BLaER1 treated with 17β-estradiol and CSF1 and Interleukin-3, amounts not matched to agents 10 nM and 100 nM (cell line): ENCODE measurements around the gene MVP.
"Not testable (repeated sequence)": the region's sequence is repeated elsewhere in the genome, so short reads cannot be mapped to it uniquely, and the experiment has no call there.

Experiments
- H3K27ac ChIP-seq, 11 experiments: shearing (Covaris generic); formaldehyde crosslinking; 2 replicates each; pipeline ENCODE4 v1.8.1; 2022
- H3K27me3 ChIP-seq, 11 experiments: shearing (Covaris generic); formaldehyde crosslinking; 2 replicates each; pipeline ENCODE4 v1.8.1; 2022
- H3K36me3 ChIP-seq, 11 experiments: shearing (Covaris generic); formaldehyde crosslinking; 2 replicates each; pipeline ENCODE4 v1.8.1; 2022
- H3K4me1 ChIP-seq, 10 experiments: shearing (Covaris generic); formaldehyde crosslinking; 2 replicates each; pipeline ENCODE4 v1.8.1; 2022
- H3K4me2 ChIP-seq, 11 experiments: shearing (Covaris generic); formaldehyde crosslinking; 2 replicates each; pipeline ENCODE4 v1.8.1; 2022
- H3K4me3 ChIP-seq, 10 experiments: shearing (Covaris generic); formaldehyde crosslinking; 2 replicates each; pipeline ENCODE4 v1.8.1; 2022
- H3K9ac ChIP-seq, 11 experiments: shearing (Covaris generic); formaldehyde crosslinking; 2 replicates each; pipeline ENCODE4 v1.8.1; 2022
- H3K9me3 ChIP-seq, 11 experiments: shearing (Covaris generic); formaldehyde crosslinking; replicated peaks in 1 of 11; 2 replicates each; pipeline ENCODE4 v1.8.1; 2022
- H4K20me1 ChIP-seq, 11 experiments: shearing (Covaris generic); formaldehyde crosslinking; 2 replicates each; pipeline ENCODE4 v1.8.1; 2022
- Cebpa-rat ChIP-seq, 11 experiments: shearing (Covaris generic); IDR thresholded peaks; 2 replicates each; pipeline ENCODE4 v1.8.1; 2022

The MVP gene

DNA sequence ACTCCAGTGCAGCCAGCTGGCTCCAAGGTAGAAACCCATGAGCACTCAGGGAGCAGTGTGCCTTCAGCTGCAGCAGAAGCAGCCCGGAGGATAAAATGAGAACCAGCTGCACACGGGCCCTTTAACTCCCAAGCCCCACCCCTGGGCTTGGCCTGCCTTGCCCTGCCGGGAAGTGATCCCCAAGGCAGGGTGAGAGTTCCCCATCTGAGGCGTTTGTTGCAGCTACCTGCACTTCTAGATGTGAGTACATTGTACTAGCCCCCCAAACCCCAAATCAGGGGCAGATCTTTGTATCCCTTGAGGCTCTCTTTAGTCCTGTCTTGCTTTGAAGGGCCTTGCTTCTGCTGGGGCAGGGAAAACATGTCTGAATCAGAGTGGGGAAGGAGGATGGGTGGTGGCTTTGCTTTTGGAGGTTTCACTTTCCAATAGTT is at the start of gene MVP:
TSS of gene MVP (plus strand) at position 192 of the 431 bp plus-strand sequence. CDS start 10,088 bp downstream, outside the sequence.
- peak within 1 kb of the TSS; percentile 45 to 81 (median 68) for H3K4me3 ChIP-seq
- no peaks in the 10 kb centered on the region for H3K9me3 ChIP-seq
- peaks cover 65 to 78% (median 72%) of the 10 kb centered on the region in 10 experiments for H3K4me1 ChIP-seq
- H3K27me3 ChIP-seq, result no peaks in the 10 kb centered on the region
- TF ChIP-seq Cebpa-rat (IDR thresholded peaks at IDR 0.05), result no peak
- peak within 1 kb of the TSS; percentile 6 to 76 (median 63); a peak in 21 of 22 replicates for H3K27ac ChIP-seq
- H4K20me1 ChIP-seq, result peaks cover 16 to 50% (median 40%) of the 10 kb centered on the region in 11 experiments; a peak in 19 of 22 replicates
- H3K4me2 ChIP-seq, result peak within 1 kb of the TSS; percentile 95 to 100 (median 100)
- H3K36me3 ChIP-seq, result peaks cover 18 to 46% (median 30%) of the 10 kb centered on the region in 11 experiments
- H3K9ac ChIP-seq, result peak within 1 kb of the TSS; percentile 63 to 98 (median 77)

DNA sequence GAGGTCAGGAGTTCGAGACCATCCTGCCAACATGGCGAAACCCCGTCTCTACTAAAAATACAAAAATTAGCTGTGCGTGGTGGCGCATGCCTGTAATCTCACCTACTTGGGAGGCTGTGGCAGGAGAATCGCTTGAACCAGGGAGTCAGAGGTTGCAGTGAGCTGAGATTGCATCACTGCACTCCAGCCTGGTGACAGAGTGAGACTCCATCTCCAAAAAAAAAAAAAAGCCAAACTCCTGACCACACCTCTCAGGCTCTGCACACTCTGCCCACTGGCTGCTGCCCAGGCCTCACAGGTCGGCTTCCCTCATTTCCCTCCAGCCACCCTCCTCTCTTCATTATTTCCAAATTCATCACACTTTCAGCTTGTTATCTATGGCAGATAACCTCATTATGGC is 47.9 kb upstream of the MVP start:
- H3K9ac ChIP-seq, H4K20me1 ChIP-seq, H3K4me3 ChIP-seq, H3K4me2 ChIP-seq, H3K9me3 ChIP-seq, H3K27ac ChIP-seq, H3K27me3 ChIP-seq, H3K36me3 ChIP-seq: not testable (repeated sequence)
- H3K4me1 ChIP-seq, result peaks cover 0 to 12% (median 4%) of the 10 kb centered on the region in 10 experiments; a peak in 6 of 20 replicates

DNA sequence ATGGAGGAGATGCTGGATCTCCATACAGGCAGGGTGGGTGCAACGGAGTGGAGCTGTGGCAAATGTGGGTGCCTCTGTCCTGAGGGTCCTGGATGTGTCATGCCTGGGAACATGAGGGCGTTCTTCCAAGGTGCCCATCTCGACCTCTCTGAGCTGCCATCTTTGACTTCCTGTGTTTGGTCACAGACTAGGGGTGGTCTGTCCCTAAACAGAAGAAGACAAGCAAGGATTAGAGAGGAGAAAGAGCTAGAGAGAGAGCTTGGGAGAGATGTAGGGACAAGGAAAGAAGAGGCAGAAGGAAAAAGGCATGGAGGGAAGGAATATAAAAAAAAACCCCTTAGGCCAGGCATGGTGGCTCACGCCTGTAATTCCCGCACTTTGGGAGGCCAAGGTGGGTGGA is 45.5 kb upstream of the MVP start:
- Histone ChIP-seq H3K27ac (no peak overlapping the region), H3K9ac (no peak overlapping the region), H3K4me1 (peaks cover 0 to 12% (median 4%) of the 10 kb centered on the region in 10 experiments; a peak in 6 of 20 replicates), H3K36me3 (no peaks in the 10 kb centered on the region), H3K27me3 (no peaks in the 10 kb centered on the region), H4K20me1 (no peaks in the 10 kb centered on the region), H3K4me2 (no peak overlapping the region), H3K4me3 (no peak overlapping the region), H3K9me3 (no peaks in the 10 kb centered on the region)
- TF ChIP-seq Cebpa-rat (IDR thresholded peaks at IDR 0.05), result no peak

DNA sequence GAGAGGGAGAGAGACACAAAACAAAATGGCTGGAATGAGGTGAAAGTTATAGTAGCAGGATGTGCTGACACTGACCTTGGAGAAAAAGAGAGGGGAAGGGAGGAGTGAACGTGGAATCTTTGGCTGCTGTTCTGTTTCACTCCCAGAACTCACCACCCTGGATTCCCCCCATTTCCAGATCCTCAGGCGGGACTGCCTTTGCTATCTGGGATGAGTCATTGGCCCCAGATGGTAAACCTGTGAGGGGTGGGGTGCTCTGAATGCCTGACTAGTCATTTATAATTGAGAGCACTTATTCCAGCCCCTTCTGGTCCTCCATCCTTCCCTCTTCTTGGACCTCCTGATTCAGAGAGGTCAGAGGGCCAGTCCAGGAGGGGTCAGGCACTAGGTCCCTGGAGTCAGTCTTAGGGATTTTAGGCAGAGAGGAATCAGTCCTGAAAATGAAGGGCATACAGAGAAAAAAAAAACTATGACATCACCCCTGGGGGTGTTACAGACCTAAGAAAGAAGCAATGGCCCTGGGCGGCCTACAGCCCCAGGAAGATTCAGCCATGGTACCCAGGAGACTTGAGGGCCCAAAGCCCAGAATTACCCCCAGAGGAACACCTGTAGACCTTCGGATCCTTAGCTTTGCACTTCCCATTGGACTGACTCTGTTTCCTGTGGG is 44.4 kb upstream of the MVP start:
- Histone ChIP-seq H3K4me1 (peaks cover 0 to 7% (median 4%) of the 10 kb centered on the region in 10 experiments; a peak in 9 of 20 replicates), H3K27ac (no peak overlapping the region), H3K9me3 (no peaks in the 10 kb centered on the region), H3K27me3 (no peaks in the 10 kb centered on the region), H3K36me3 (no peaks in the 10 kb centered on the region), H4K20me1 (no peaks in the 10 kb centered on the region), H3K4me3 (no peak overlapping the region), H3K9ac (no peak overlapping the region), H3K4me2 (peak overlapping the region in 2 of 11 experiments; percentile 1 to 4; a peak in 1 of 22 replicates)
- TF ChIP-seq Cebpa-rat (IDR thresholded peaks at IDR 0.05), result no peak

- Histone ChIP-seq H4K20me1 (no peaks in the 10 kb centered on the region), H3K9me3 (no peaks in the 10 kb centered on the region), H3K4me2 (no peak within 1 kb of the TSS), H3K4me1 (peaks cover 0 to 10% (median 5%) of the 10 kb centered on the region in 10 experiments; a peak in 9 of 20 replicates), H3K36me3 (no peaks in the 10 kb centered on the region), H3K4me3 (no peak within 1 kb of the TSS), H3K27ac (no peak within 1 kb of the TSS), H3K27me3 (no peaks in the 10 kb centered on the region), H3K9ac (no peak within 1 kb of the TSS)
- TF ChIP-seq Cebpa-rat (IDR thresholded peaks at IDR 0.05), result no peak
Observed at GRCh38 chr16:29777576-29778350, 42.5 kb upstream of the MVP start, which contains the start of gene ZG16. TSS of gene ZG16 (plus strand) at chr16:29778256. CDS start at chr16:29779267, 1,011 bp downstream.

DNA sequence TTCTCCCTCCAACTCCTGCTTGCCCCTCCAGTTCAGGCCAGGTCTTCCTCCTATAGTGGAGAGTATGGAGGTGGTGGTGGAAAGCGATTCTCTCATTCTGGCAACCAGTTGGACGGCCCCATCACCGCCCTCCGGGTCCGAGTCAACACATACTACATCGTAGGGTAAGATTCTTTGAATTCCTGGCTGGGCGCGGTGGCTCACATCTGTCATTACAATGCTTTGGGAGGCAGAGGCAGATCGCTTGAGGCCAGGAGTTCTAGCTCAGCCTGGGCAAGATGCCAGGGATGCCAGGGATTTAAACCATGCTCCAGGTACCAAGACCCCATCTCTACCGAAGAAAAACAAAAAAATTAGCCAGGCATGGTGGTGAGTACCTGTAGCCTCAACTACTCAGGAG is 40.8 kb upstream of the MVP start:
- Histone ChIP-seq H3K4me2 (no peak overlapping the region), H3K4me1 (peaks cover 0 to 10% (median 5%) of the 10 kb centered on the region in 10 experiments; a peak in 9 of 20 replicates), H3K9ac (no peak overlapping the region), H3K4me3 (no peak overlapping the region), H4K20me1 (no peaks in the 10 kb centered on the region), H3K27ac (no peak overlapping the region), H3K9me3 (no peaks in the 10 kb centered on the region), H3K36me3 (no peaks in the 10 kb centered on the region), H3K27me3 (no peaks in the 10 kb centered on the region)
- no peak for TF ChIP-seq Cebpa-rat (IDR thresholded peaks at IDR 0.05)

DNA sequence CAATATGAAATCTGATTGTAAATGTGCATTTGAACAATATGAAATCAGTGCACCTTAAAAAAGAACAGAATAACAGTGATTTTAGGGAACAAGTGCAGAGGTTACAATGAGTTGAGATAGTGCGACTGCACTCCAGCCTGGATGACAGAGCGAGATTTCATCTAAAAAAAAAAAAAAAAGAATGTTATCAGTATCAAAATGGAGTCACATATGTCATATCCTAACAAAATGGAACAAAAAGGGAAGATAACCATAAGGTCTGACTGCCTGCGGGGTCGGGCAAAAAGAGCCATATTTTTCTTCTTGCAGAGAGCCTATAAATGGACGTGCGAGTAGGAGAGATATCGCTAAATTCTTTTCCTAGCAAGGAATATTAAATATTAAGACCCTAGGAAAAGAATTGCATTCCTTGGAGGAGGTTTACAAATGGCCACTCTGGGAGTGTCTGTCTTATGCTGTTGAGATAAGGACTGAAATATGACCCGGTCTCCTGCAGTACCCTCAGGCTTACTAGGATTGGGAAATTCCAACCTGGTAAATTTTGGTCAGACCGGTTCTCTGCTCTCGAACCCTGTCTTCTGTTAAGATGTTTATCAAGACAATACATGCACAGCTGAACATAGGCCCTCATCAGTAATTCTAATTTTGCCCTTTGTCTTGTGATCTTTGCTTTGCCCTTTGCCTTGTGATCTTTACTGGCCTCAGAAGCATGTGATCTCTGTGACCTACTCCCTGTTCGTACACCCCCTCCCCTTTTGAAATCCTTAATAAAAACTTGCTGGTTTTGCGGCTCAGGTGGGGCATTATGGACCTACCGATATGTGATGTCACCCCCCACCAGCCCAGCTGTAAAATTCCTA is 36.9 kb upstream of the MVP start:
- not testable (repeated sequence) for H3K4me2 ChIP-seq, H3K27me3 ChIP-seq, H3K4me3 ChIP-seq

GRCh38 chr16:29784157-29784556 is 36.1 kb upstream of the MVP start:
- no peak overlapping the region for H3K4me2 ChIP-seq
- no peak overlapping the region for H3K27ac ChIP-seq

More for the DNA sequence above, 36.9 kb upstream of the MVP start:
- H4K20me1 ChIP-seq, H3K36me3 ChIP-seq, H3K9me3 ChIP-seq, H3K27ac ChIP-seq, H3K9ac ChIP-seq: not testable (repeated sequence)
- peaks cover 0 to 10% (median 0%) of the 10 kb centered on the region in 10 experiments; a peak in 5 of 20 replicates for H3K4me1 ChIP-seq

More at GRCh38 chr16:29784157-29784556, 36.1 kb upstream of the MVP start:
- no peak for TF ChIP-seq Cebpa-rat (IDR thresholded peaks at IDR 0.05)
- no peak overlapping the region for H3K4me3 ChIP-seq
- H3K9ac ChIP-seq, result no peak overlapping the region
- no peaks in the 10 kb centered on the region for H3K36me3 ChIP-seq
- no peaks in the 10 kb centered on the region; a peak in 1 of 22 replicates for H3K9me3 ChIP-seq
- no peaks in the 10 kb centered on the region for H3K27me3 ChIP-seq
- peaks cover 0 to 11% (median under 1%) of the 10 kb centered on the region in 10 experiments; a peak in 5 of 20 replicates for H3K4me1 ChIP-seq
- no peaks in the 10 kb centered on the region for H4K20me1 ChIP-seq
